ENCODE results near the gene WFDC8. TPM values are rescaled to one million over a fixed set of nuclear protein-coding genes. Genes with fewer than 3 reads are reported as not detected.
"Not testable (repeated sequence)": the region's sequence is repeated elsewhere in the genome, so short reads cannot be mapped to it uniquely, and the experiment has no call there.

Gene WFDC8
- polyA plus RNA-seq, 3 donors from 2014 or later, result not detected

DNA sequence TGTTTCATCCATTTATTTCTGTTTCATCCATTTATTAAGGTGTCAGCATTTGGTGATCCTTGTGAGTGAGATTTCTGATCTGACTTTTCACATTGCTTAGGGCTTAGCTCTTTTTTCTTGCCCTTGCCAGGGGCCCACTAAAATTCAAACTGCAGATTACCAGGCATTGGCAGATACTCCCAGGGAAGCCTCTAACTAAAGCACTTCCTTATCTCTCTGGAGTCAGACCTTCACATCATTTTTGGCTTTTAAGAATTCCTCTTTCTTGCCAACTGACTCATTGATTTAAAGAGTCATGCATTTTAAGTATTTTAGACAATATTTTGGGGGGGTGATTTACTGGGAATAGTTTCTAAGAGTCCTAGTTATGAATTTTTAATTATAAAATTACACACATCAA lies 2.6 kb upstream of the WFDC8 start:
- DNase-seq, result no peak
- Mint-ChIP-seq H3K4me3 (no peak overlapping the region), H3K9me3 (no peaks in the 10 kb centered on the region), H3K27ac (no peak overlapping the region), H3K27me3 (ENCODE audit: low read depth in 3 of 3) (peaks cover 0 to 1% (median 0%) of the 10 kb centered on the region in 3 donors), H3K36me3 (no peaks in the 10 kb centered on the region), H3K4me1 (no peaks in the 10 kb centered on the region)

- H3K27me3 Mint-ChIP-seq (ENCODE audit: low read depth in 3 of 3), result peaks cover 1 to 7% (median 5%) of the 10 kb centered on the region in 3 donors
- no peaks in the 10 kb centered on the region for H3K4me1 Mint-ChIP-seq
- no peaks in the 10 kb centered on the region for H3K9me3 Mint-ChIP-seq
- no peak overlapping the region for H3K27ac Mint-ChIP-seq
- H3K36me3 Mint-ChIP-seq, result no peaks in the 10 kb centered on the region
- DNase-seq, result no peak
- H3K4me3 Mint-ChIP-seq, result no peak overlapping the region
Observed at GRCh38 chr20:45578231-45578630, 853 bp downstream of the WFDC8 start.

DNA sequence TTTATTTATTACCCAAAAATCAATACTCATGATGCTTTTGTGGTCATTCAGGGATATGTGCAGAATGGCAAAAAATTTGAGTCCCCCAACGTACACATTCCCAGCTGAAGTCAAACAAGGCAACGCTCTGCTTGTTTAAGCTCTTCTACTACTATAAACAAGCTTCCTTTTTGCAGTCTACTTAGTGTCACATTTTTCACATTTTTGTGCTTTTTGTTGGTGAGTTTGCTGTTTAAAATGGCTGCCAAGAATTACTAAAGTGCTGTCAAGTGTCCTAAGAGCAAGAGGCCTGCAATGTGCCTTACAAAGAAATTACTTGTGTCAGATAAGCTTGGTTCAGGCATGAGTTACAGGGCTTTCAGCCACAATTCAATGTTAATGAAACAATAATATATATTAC lies 2.1 kb downstream of the WFDC8 start:
- Mint-ChIP-seq H3K36me3 (no peaks in the 10 kb centered on the region), H3K4me1 (no peaks in the 10 kb centered on the region), H3K9me3 (no peaks in the 10 kb centered on the region), H3K4me3 (no peak overlapping the region), H3K27me3 (ENCODE audit: low read depth in 3 of 3) (peaks cover 3 to 13% (median 7%) of the 10 kb centered on the region in 3 donors), H3K27ac (no peak overlapping the region)
- no peak for DNase-seq

GRCh38 chr20:45575931-45576330 lies 3.2 kb downstream of the WFDC8 start:
- Mint-ChIP-seq H3K4me1 (no peaks in the 10 kb centered on the region), H3K9me3 (no peaks in the 10 kb centered on the region), H3K27ac (no peak overlapping the region), H3K36me3 (no peaks in the 10 kb centered on the region), H3K4me3 (no peak overlapping the region), H3K27me3 (ENCODE audit: low read depth in 3 of 3) (peaks cover 3 to 13% (median 13%) of the 10 kb centered on the region in 3 donors)
- no peak for DNase-seq

- not testable (repeated sequence) for DNase-seq, H3K4me1 Mint-ChIP-seq, H3K4me3 Mint-ChIP-seq, H3K27ac Mint-ChIP-seq, H3K36me3 Mint-ChIP-seq, H3K9me3 Mint-ChIP-seq
- peaks cover 2 to 13% (median 8%) of the 10 kb centered on the region in 3 donors for H3K27me3 Mint-ChIP-seq (ENCODE audit: low read depth in 3 of 3)
Observed at GRCh38 chr20:45569650-45570049, 9.4 kb downstream of the WFDC8 start.

DNA sequence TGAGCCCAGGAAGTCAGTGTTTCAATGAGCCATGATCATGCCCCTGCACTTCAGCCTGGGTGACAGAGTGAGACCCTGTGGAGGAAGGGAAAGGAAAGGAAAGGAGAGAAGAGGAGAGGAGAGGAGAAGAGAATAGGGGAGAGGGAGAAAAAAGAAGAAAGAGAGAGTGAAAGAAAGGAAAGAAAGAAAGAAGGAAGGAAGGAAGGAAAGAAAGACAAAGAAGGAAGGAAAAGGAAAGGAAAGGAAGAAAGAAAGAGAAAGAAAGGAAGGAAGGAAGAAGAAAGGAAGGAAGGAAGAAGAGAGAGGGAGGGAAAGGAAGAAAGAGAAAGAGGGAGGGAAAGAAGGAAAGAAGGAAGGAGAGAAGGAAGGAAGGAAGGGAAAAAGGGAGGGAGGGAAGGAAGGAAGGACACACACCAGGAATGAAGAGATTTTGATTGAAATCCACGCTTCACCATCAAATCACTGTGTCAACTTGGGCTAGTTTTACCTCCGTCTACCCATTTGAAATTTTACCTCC lies 14.3 kb downstream of the WFDC8 start:
- Mint-ChIP-seq H3K9me3 (no peaks in the 10 kb centered on the region), H3K36me3 (no peaks in the 10 kb centered on the region), H3K27ac (no peak overlapping the region), H3K27me3 (ENCODE audit: low read depth in 3 of 3) (peaks cover 0 to 5% (median 4%) of the 10 kb centered on the region in 3 donors), H3K4me1 (no peaks in the 10 kb centered on the region), H3K4me3 (no peak overlapping the region)
- no peak for DNase-seq

DNA sequence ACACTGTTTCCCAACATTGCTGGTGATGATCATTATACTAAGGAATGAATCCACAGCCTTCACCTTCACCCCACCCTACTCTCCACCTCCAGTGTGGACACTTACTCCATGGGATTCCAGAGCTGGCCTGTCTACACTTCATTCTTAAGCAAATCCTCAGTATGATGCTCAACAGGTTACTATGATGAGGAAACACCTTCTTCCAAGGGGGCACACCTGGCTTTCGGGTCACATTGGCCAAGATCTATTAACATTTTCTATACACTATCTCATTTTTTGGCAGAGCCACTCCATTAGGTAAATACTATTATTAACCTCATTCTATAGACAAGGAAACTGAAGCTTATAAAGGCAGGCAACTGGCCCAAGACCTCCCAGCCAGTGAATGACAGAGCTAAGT lies 23.9 kb downstream of the WFDC8 start:
- Mint-ChIP-seq H3K9me3 (peaks cover 0 to 2% (median 0%) of the 10 kb centered on the region in 6 donors), H3K36me3 (no peaks in the 10 kb centered on the region), H3K27me3 (ENCODE audit: low read depth in 3 of 3) (peaks cover 0 to 11% (median 4%) of the 10 kb centered on the region in 3 donors), H3K4me1 (no peaks in the 10 kb centered on the region), H3K27ac (no peak overlapping the region), H3K4me3 (no peak overlapping the region)
- no peak for DNase-seq

- Mint-ChIP-seq H3K27ac (no peak overlapping the region), H3K27me3 (ENCODE audit: low read depth in 3 of 3) (peaks cover 0 to 10% (median 5%) of the 10 kb centered on the region in 3 donors), H3K36me3 (no peaks in the 10 kb centered on the region), H3K4me3 (no peak overlapping the region), H3K9me3 (peaks cover 0 to 2% (median 0%) of the 10 kb centered on the region in 6 donors), H3K4me1 (no peaks in the 10 kb centered on the region)
- DNase-seq, result no peak
Observed at GRCh38 chr20:45552456-45552855, 26.6 kb downstream of the WFDC8 start.

- H3K9me3 Mint-ChIP-seq, result peaks cover 0 to 2% (median 0%) of the 10 kb centered on the region in 6 donors
- H3K4me1 Mint-ChIP-seq, result no peaks in the 10 kb centered on the region
- DNase-seq, result no peak
- H3K27me3 Mint-ChIP-seq (ENCODE audit: low read depth in 3 of 3), result peaks cover 0 to 10% (median 5%) of the 10 kb centered on the region in 3 donors
- no peak overlapping the region for H3K27ac Mint-ChIP-seq
- no peaks in the 10 kb centered on the region for H3K36me3 Mint-ChIP-seq
- no peak overlapping the region for H3K4me3 Mint-ChIP-seq
Observed at GRCh38 chr20:45550765-45551164, 28.3 kb downstream of the WFDC8 start.

- H3K4me3 Mint-ChIP-seq, result no peak overlapping the region
- H3K27me3 Mint-ChIP-seq (ENCODE audit: low read depth in 3 of 3), result peaks cover 0 to 7% (median 6%) of the 10 kb centered on the region in 3 donors
- no peak for DNase-seq
- no peak overlapping the region for H3K27ac Mint-ChIP-seq
- no peaks in the 10 kb centered on the region for H3K36me3 Mint-ChIP-seq
- no peaks in the 10 kb centered on the region for H3K4me1 Mint-ChIP-seq
- peaks cover 0 to 2% (median 0%) of the 10 kb centered on the region in 6 donors for H3K9me3 Mint-ChIP-seq
Observed at GRCh38 chr20:45548410-45548809, 30.7 kb downstream of the WFDC8 start.

- H3K4me1 Mint-ChIP-seq, result no peaks in the 10 kb centered on the region
- no peak within 1 kb of the TSS for H3K4me3 Mint-ChIP-seq
- H3K27me3 Mint-ChIP-seq (ENCODE audit: low read depth in 3 of 3), result peaks cover 0 to 7% (median 7%) of the 10 kb centered on the region in 3 donors
- H3K9me3 Mint-ChIP-seq, result peaks cover 0 to 2% (median 0%) of the 10 kb centered on the region in 6 donors
- no peak for DNase-seq
- no peaks in the 10 kb centered on the region for H3K36me3 Mint-ChIP-seq
- H3K27ac Mint-ChIP-seq, result no peak within 1 kb of the TSS
Observed at GRCh38 chr20:45547206-45547770, 31.8 kb downstream of the WFDC8 start, which contains the start of gene EPPIN. Gene EPPIN, minus strand, starts transcription at chr20:45547401. Its CDS starts 44 bp downstream, at chr20:45547357.

DNA sequence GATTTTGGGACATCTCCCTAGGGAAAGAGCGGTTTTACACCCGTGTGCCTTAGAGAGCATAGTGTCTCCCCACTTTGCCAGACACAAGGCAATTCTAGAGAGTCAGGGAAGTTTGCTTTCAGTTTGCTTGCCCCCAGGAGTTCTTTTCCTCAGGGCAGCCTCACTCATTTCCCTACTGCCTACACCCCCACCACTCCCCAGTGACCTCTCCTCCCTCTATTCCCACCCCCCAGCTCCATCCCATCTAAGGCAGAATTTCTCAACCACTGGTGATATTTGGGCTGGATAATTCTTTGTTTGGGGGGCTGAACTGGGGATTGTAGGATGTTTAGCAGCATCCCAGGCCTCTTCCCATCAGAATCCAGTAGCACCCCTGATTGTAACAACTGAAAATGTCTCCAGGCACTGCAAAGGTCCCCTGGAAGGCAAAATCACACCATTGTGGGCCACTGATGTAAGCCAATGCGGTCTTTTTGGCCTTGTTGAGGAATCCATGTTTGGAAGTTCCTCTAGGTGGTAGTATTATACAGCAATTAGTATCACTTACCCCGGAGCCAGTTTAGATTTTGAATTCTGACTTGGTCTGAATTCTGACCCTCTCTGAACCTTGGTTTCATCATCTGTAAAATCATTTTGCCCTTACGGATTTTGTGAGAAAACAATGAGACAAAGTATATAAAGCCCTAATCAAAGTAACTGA lies 33.2 kb downstream of the WFDC8 start:
- Mint-ChIP-seq H3K9me3 (peaks cover 0 to 2% (median 0%) of the 10 kb centered on the region in 6 donors), H3K4me3 (no peak overlapping the region), H3K27ac (no peak overlapping the region), H3K27me3 (ENCODE audit: low read depth in 3 of 3) (peaks cover 0 to 8% (median 7%) of the 10 kb centered on the region in 3 donors), H3K36me3 (no peaks in the 10 kb centered on the region), H3K4me1 (no peaks in the 10 kb centered on the region)
- no peak for DNase-seq

DNA sequence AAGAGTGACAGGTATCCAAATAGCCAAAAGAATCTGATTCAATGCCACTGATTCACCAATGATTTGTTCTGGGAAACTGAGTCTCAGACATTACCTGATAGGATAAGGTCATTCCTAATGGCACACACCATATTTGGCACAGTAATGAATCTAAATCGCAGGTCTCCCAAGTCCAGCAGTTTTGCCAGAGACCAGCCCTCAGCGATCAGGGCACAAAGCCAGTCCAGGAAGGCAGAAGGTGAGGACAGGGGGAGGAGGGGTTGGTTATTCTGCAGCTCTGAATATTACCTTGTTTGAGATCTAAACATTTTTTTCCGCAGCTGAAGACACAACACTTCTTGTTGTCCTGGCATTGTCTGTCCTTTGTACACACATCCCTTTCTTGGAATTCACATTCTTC lies 33.7 kb downstream of the WFDC8 start:
- H3K27me3 Mint-ChIP-seq (ENCODE audit: low read depth in 3 of 3), result peaks cover 0 to 6% (median 5%) of the 10 kb centered on the region in 3 donors
- DNase-seq, result no peak
- peaks cover 0 to 2% (median 0%) of the 10 kb centered on the region in 6 donors for H3K9me3 Mint-ChIP-seq
- no peak overlapping the region for H3K27ac Mint-ChIP-seq
- no peaks in the 10 kb centered on the region for H3K36me3 Mint-ChIP-seq
- H3K4me3 Mint-ChIP-seq, result no peak overlapping the region
- H3K4me1 Mint-ChIP-seq, result no peaks in the 10 kb centered on the region

DNA sequence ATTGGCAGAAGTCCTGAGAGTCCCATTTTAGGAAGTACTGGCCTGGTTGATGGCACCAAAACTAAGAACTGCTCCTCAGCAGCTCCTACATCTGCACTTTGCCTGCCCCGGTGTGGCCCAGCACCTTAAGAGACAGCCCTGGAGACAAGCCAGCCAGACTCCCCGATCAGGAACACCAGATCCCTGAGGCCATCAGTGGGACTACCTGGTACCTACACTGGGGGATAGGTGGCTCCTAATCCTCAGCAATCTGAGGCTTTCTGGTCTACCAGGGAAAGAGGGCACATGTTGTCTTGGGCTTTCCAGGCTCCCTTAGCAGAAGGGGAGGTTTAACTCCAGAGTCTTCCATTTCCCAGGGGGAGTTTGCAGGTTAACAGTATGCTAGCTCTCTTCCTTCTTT lies 39.7 kb downstream of the WFDC8 start, which contains the start of gene WFDC6:
TSS of gene WFDC6 (minus strand) at position 101 of the 400 bp plus-strand sequence. CDS start at position 26, 75 bp downstream.
- Mint-ChIP-seq H3K36me3 (no peaks in the 10 kb centered on the region), H3K27me3 (ENCODE audit: low read depth in 3 of 3) (peaks cover 3 to 13% (median 4%) of the 10 kb centered on the region in 3 donors), H3K9me3 (no peaks in the 10 kb centered on the region), H3K4me3 (no peak within 1 kb of the TSS), H3K27ac (no peak within 1 kb of the TSS), H3K4me1 (no peaks in the 10 kb centered on the region)
- DNase-seq, result no peak

All from immature natural killer cell (primary cell).